Measurements from ENCODE around the gene SPSB2. TPM values are rescaled to one million over a fixed set of nuclear protein-coding genes. Genes with fewer than 3 reads are reported as not detected.
"Not testable (repeated sequence)": the region's sequence is repeated elsewhere in the genome, so short reads cannot be mapped to it uniquely, and the experiment has no call there.

Gene SPSB2
- polyA plus RNA-seq, 1 of the 3 experiments (the other 2 are of a cell fraction), result 16.9 TPM

DNA sequence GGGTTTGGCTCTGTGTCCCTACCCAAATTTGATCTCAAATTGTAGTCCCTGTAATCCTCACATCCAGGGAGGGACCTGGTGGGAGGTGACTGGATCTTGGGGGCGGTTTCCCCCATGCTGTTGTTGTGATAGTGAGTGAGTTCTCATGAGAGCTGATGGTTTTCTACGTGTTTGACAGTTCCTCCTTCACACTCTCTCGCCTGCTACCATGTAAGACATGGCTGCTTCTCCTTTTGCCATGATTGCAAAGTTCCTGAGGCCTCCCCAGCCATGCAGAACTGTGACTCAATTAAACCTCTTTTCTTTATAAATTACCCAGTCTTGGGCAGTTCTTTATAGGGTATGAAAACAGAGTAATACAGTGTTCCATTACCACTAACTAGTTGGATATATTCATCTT is 21.2 kb upstream of the SPSB2 start:
- H3K27ac ChIP-seq (ENCODE audit: low read depth in 2 of 2, low read length in 1 of 2), result no peak overlapping the region
- 83% methylated on average over 3 of the region's 3 CpGs for WGBS (ENCODE audit: low lambda C conversion rate)

DNA sequence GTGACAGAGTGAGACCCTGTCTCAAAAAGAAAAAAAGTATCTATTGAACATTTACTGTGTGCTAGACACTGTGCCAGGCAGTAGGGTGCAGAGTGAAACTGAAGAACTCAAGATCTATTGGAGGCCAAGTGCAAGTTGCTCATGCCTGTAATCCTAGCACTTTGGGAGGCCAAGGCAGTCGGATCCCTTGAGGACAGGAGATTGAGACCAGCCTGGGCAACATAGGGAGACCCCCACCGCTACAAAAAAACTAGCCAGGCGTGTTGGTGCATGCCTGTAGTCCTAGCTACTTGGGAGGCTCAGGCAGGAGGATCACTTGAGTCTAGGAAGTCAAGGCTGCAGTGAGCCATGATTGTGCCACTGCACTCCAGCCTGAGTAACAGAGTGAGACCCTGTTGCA is 19.6 kb upstream of the SPSB2 start:
- WGBS (ENCODE audit: low lambda C conversion rate), result 81% methylated on average over 3 of the region's 3 CpGs
- POLR2A ChIA-PET; H3K9me3 ChIP-seq; H3K9me2 ChIP-seq; H3K4me2 ChIP-seq; H3K27me3 ChIP-seq (ENCODE audit: insufficient read depth); DNase-seq; H3K79me2 ChIP-seq (ENCODE audit: insufficient read depth); H4K20me1 ChIP-seq (ENCODE audit: insufficient read depth); H3K4me3 ChIP-seq (ENCODE audit: low read depth in 2 of 2, low read length in 1 of 2); H2AFZ ChIP-seq (ENCODE audit: low read depth); H3K4me1 ChIP-seq (ENCODE audit: control insufficient read depth in 1 of 2, insufficient read depth in 2 of 2, low read depth in 1 of 2, low read length in 1 of 2); H3K9ac ChIP-seq; H3K36me3 ChIP-seq (replicated peaks in 1 of 2; ENCODE audit: control insufficient read depth in 1 of 2, insufficient read depth in 2 of 2, low read length in 1 of 2); H3K27ac ChIP-seq (ENCODE audit: low read depth in 2 of 2, low read length in 1 of 2): not testable (repeated sequence)
- CTCF ChIA-PET, result interaction anchor here (0.7 to 4.6 kb wide), 3 partner anchors 24 to 60 kb away, joined by 3 to 122 read pairs (median 11); partner anchors contain the start of genes SPSB2 and TPI1
- H3F3A ChIP-seq (replicated peaks; ENCODE audit: insufficient read depth), result peaks cover 13% of the 10 kb centered on the region

More for the DNA sequence above, 21.2 kb upstream of the SPSB2 start:
- TF ChIP-seq NRF1 (IDR thresholded peaks at IDR 0.05; ENCODE audit: low read depth, low read length) (no peak), MXI1 (IDR thresholded peaks at IDR 0.05; ENCODE audit: low read depth, low read length) (no peak), MEF2A (IDR thresholded peaks at IDR 0.05; ENCODE audit: borderline replicate concordance, low read depth) (no peak), ELF1 (IDR thresholded peaks at IDR 0.05) (no peak), RFX5 (IDR thresholded peaks at IDR 0.05; ENCODE audit: low read length) (no peak), FOSL2 (IDR thresholded peaks at IDR 0.05; ENCODE audit: borderline replicate concordance, low read depth) (no peak), SIN3A (IDR thresholded peaks at IDR 0.05; ENCODE audit: borderline replicate concordance, low read depth, low read length) (no peak), GABPA (IDR thresholded peaks at IDR 0.05; ENCODE audit: low read depth) (no peak), POLR2AphosphoS5 (IDR thresholded peaks at IDR 0.05; ENCODE audit: low read depth, low read length) (no peak), RCOR1 (IDR thresholded peaks at IDR 0.05; ENCODE audit: low read length) (no peak), USF1 (IDR thresholded peaks at IDR 0.05; ENCODE audit: borderline replicate concordance, low read depth) (no peak), GATA2 (CRISPR knock-in tag; IDR thresholded peaks at IDR 0.05) (no peak), SMC3 (IDR thresholded peaks at IDR 0.05; ENCODE audit: low read depth, low read length) (no peak), MAX (IDR thresholded peaks at IDR 0.05; ENCODE audit: low read depth) (no peak), FOXM1 (IDR thresholded peaks at IDR 0.05; ENCODE audit: low read depth) (no peak), EP300 (IDR thresholded peaks at IDR 0.05; ENCODE audit: borderline replicate concordance in 1 of 2, low read depth in 1 of 2, low read length in 1 of 2) (no peak), IRF3 (IDR thresholded peaks at IDR 0.05; ENCODE audit: low read depth, low read length) (no peak), CHD2 (IDR thresholded peaks at IDR 0.05; ENCODE audit: low read length, partially characterized antibody) (no peak)
- TF ChIP-seq, protein P1, sequence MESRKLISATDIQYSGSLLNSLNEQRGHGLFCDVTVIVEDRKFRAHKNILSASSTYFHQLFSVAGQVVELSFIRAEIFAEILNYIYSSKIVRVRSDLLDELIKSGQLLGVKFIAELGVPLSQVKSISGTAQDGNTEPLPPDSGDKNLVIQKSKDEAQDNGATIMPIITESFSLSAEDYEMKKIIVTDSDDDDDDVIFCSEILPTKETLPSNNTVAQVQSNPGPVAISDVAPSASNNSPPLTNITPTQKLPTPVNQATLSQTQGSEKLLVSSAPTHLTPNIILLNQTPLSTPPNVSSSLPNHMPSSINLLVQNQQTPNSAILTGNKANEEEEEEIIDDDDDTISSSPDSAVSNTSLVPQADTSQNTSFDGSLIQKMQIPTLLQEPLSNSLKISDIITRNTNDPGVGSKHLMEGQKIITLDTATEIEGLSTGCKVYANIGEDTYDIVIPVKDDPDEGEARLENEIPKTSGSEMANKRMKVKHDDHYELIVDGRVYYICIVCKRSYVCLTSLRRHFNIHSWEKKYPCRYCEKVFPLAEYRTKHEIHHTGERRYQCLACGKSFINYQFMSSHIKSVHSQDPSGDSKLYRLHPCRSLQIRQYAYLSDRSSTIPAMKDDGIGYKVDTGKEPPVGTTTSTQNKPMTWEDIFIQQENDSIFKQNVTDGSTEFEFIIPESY (IDR thresholded peaks at IDR 0.05; ENCODE audit: borderline replicate concordance, low read depth), result no peak
- no peaks in the 10 kb centered on the region for H3K9me3 ChIP-seq
- no peak overlapping the region for H3K9ac ChIP-seq
- H3K4me1 ChIP-seq (ENCODE audit: control insufficient read depth in 1 of 2, insufficient read depth in 2 of 2, low read depth in 1 of 2, low read length in 1 of 2), result peaks cover 6 to 9% of the 10 kb centered on the region in 2 experiments; a peak in 3 of 4 replicates
- H3K79me2 ChIP-seq (ENCODE audit: insufficient read depth), result no peaks in the 10 kb centered on the region
- H3K27me3 ChIP-seq (ENCODE audit: insufficient read depth), result no peaks in the 10 kb centered on the region
- ChIA-PET POLR2A (interaction anchor here (1.1 kb wide), 1 partner anchor 49 kb away, joined by 3 read pairs; the partner anchor contains the start of genes C12orf57 and RNU7-1), CTCF (interaction anchor here (4.6 kb wide), 1 partner anchor 26 kb away, joined by 122 read pairs; the partner anchor contains the start of genes SPSB2 and TPI1)
- no peaks in the 10 kb centered on the region for H4K20me1 ChIP-seq (ENCODE audit: insufficient read depth)
- H3K4me3 ChIP-seq (ENCODE audit: low read depth in 2 of 2, low read length in 1 of 2), result no peak overlapping the region
- DNase-seq, result no peak
- H3K9me2 ChIP-seq, result no peaks in the 10 kb centered on the region
- no peaks in the 10 kb centered on the region for H3K36me3 ChIP-seq (replicated peaks in 1 of 2; ENCODE audit: control insufficient read depth in 1 of 2, insufficient read depth in 2 of 2, low read length in 1 of 2)
- H3F3A ChIP-seq (replicated peaks; ENCODE audit: insufficient read depth), result peaks cover 13% of the 10 kb centered on the region
- no peak overlapping the region for H3K4me2 ChIP-seq
- H2AFZ ChIP-seq (ENCODE audit: low read depth), result no peak overlapping the region

Measured in SK-N-SH (cell line).